Daoy (cell line): ENCODE measurements around the gene CTU2. TPM values are rescaled to one million over a fixed set of nuclear protein-coding genes. Genes with fewer than 3 reads are reported as not detected.
A peak's percentile ranks its signal among the peaks of the same experiment; 100 is the strongest.

Experiments
- DNase-seq: peaks from one replicate; pipeline ENCODE4 v3.0.0-alpha.2; 2015; ENCODE audit warnings: low read depth
- total RNA-seq: library from RNA; depleted of rRNA; stranded (reverse); fragments of >200 nt; shearing (Covaris generic); gene quantifications from 2 replicates; pipeline ENCODE4 v1.2.3, GENCODE V29; 2014; rRNA removed

Gene CTU2
- total RNA-seq, 1 experiment from 2014 or later = 22.0 TPM

DNA sequence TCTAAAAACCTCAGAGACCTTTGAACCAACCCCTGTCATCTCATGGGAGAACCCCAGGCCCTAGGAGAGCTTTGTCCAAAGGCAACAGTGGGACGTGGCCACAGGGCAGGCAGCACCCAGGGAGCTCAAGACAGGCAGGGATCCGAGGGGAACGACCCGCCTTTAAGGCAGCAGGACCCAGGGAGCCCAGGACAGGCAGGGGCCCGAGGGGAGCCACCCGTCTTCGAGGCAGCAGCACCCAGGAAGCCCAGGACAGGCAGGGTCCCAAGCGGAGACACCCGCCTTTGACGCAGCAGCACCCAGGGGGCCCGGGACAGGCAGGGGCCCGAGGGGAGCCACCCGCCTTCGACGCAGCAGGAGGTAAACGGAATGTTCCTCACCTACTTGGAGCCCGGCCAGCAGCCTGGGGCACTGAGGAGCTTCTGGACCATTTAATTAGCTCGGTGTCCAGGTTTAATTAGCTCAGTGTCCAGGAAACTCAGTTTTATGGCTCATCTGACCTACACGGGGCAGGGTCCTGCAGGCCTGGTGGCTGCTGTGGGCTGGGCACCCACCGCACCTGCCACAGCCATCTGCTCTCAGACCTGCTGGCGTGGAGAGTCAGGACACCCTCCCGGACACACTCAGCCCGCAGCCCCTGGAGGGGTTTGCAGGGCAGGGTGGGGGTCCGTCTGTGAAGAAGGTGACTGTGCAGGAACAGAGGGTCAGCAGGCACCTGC, 54.3 kb downstream of the CTU2 start:
- no peak for DNase-seq

DNA sequence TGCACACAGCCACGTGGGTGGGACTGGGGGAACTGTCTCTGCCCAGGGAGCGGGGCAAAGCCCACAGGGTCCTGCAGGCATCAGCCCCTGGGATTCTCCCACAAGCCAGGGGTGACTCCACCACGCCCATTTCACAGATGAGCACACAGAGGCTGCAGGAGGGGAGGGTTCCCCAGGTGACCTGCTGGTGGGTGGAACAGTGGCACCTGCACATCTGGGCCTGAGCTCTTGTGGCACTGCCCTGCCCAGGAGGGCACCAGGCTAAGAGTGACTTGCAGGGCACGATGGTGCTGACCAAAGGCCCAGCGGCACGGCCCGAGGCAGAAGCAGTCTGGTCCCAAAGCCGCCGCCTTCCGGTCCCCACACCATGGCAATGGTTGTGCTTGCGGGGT, 54.8 kb downstream of the CTU2 start:
- no peak for DNase-seq

DNA sequence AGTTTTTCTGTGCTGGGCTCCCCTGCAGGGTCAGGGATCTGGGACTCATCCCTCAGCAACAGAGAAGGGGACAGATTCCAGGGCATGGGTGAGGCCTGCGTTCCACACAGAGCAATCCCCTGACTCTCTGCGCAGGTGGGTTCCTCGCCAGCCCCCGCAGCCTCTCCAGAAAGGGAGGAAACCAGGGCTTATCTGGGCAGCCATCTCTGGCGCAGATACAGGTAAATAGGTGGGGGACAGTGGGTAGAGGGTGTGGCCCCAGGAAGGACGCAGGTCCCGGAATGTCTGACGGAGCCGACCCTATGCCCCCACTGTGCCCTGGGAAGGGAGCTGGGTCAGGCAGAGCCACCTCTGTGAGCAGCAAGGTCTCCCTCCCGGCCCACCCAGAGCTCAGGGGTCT, 55.5 kb downstream of the CTU2 start:
- no peak for DNase-seq

DNA sequence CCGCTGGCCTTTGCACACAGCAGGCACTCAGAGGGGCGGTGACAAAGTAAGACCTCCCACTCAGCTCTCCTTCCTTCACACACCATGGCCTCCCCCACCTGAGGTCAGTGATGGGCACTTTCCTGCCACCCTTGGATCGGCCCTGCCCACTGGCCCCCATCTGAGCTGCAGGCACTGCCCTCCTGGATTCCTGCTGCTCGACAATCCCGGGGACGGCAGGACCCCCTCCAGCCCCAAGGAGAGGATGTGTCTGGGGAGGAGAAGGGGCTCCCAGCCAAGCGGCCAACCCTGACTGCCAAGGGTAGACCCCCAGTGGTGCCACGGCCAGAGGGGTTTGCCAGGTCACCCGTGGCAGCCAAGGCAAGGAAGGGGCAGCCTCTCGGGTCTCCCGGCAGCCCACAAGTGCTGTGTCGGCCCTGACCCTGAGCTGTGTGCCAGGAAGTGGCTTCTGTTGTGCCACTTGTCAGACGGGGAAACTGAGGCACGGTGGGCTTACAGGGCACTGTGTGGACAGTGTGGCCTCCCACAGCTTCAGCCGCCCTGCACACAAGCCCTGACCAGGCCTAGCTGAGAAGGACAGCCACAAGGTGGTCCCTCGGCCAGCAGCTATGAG, 56.1 kb downstream of the CTU2 start:
- DNase-seq = no peak

DNA sequence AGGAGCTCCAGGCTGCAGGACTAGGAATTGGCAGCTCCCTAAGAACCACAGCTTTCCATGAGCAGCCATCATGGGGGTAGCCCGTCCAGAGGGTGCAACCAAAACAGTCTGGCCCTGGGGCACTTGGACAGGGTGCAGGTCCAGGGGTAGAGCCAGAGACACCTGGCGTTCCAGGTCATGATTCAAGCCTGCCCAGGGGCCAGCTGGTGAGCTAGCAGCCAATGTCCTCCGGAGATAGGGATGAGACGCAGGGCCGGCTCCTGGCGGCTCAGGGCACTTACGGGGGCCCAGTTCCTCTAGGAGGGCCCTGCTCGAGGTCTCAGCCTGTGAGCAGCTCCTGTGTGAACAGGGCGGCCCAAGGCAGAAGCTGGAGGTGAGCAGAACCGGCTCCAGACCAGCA, 56.6 kb downstream of the CTU2 start:
- no peak for DNase-seq

DNA sequence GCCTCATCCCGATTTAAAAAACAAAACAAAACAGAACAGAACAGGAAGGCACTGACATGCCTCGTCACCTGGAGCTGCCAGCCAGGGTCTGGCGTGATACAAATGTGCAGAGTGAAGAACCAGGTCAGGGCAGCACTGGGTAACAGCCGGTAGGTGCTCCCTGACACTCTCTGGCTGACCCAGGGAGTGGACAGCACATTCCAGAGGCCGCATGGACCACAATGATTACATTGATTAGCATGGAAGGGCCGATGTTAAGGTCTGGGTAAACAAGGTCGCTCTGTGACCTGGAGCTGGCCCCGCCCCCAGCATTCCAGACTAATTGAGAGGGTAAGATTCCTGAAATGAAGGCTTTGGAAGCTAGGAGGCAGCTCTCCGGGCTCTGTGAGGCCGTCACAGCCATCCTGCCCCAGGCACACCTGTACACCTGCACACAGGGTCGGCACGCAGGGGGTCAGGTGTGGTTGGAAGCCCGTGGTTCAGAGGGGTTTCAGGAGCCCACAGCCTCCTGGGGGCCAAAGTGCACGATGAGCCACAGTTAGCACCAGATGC, 57.3 kb downstream of the CTU2 start:
- no peak for DNase-seq

DNA sequence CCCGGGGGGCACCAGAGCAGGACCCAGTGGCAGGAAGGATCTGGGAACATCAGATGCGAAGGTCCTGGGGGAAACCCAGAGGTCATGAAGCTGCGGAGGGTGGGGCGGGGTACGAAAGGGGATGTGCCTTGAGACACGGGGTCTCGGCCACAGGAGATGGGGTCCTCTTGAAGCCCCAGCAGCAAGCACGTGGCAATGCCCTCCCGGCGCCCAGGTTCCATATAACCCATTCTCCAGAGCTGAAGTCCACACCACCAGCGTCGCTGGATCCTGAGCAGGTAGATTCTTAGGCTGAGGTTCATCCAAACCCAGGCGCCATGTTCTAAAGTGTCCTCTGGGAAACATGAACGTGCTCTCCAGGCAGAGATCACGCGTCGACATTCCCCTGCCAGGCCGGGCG, 57.8 kb downstream of the CTU2 start:
- no peak for DNase-seq

DNA sequence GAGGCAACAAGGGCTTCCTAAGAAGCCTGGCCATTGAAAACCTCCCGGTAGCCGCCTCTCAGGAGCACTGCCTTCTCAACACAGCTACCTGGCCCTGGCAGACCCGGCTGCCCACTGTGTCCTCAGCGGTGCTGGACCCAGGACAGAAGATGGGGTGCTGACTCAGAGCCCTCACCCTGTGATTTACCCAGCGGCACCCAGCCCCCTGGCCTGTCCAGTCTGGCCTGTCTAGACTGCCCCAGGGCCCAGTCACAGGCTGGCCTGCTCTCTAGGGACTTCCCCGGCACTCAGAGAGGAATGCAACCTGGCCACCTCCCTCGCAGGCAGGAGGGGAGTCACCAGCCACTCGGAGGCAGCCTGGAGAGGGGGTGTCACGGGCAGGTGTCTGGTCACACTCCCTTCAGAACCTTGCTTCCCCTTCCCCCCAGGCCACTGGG, 58.6 kb downstream of the CTU2 start:
- peak; percentile 30 for DNase-seq

Other genes starting within 250 kb of the CTU2 start
- 12.6 and 28.6 TPM in 2 replicates for gene ZC3H18, start 136.1 kb upstream of the CTU2 start, total RNA-seq
- not detected in 2 replicates for gene IL17C, start 67.9 kb upstream of the CTU2 start, total RNA-seq
- gene CYBA, start 55.5 kb upstream of the CTU2 start, total RNA-seq = 259 and 288 TPM in 2 replicates
- gene MVD, start 43.4 kb upstream of the CTU2 start, total RNA-seq = 27.3 and 27.7 TPM in 2 replicates
- gene SNAI3, start 20.0 kb upstream of the CTU2 start, total RNA-seq = not detected in 2 replicates
- 16.5 and 18.5 TPM in 2 replicates for gene RNF166, start 95 bp upstream of the CTU2 start, total RNA-seq
- 62.9 and 70.8 TPM in 2 replicates for gene PIEZO1, start 78.7 kb downstream of the CTU2 start, total RNA-seq
- gene CDT1, start 97.3 kb downstream of the CTU2 start, total RNA-seq = 23.1 and 30.6 TPM in 2 replicates
- 106 and 112 TPM in 2 replicates for gene APRT, start 105.4 kb downstream of the CTU2 start, total RNA-seq
- gene GALNS, start 150.4 kb downstream of the CTU2 start, total RNA-seq = 4.5 and 8.4 TPM in 2 replicates
- 27.7 and 31.6 TPM in 2 replicates for gene TRAPPC2L, start 150.6 kb downstream of the CTU2 start, total RNA-seq
- gene PABPN1L, start 160.2 kb downstream of the CTU2 start, total RNA-seq = not detected in 2 replicates